Measurements from ENCODE around the gene NTRK2. TPM values are rescaled to one million over a fixed set of nuclear protein-coding genes. Genes with fewer than 3 reads are reported as not detected.

The NTRK2 gene
- total RNA-seq, 2 experiments from 2014 or later = 0.02 TPM; not detected in 1

DNA sequence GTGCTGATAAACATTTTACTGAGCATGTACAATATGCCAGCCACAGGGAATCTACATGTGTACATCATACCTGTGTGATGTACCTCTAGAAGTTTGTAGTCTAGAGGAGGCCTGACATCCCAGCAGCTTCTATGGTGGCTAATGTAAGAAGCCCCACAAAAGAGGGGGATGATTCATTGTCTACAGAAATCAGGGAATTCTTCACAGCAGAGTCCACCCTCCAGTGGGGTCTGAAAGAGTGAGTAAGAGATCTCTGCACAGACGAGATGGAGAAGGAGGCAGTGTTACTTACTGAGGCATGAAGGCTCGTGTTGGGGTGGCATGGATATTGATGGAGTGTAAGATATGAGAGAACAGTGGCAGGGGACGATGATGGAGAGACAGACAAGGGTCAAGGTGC, 103.0 kb downstream of the NTRK2 start:
- no peak for DNase-seq
- Mint-ChIP-seq H3K36me3 (no peaks in the 10 kb centered on the region), H3K27me3 (peaks cover 11% of the 10 kb centered on the region), H3K4me3 (no peak overlapping the region), H3K4me1 (no peaks in the 10 kb centered on the region), H3K27ac (no peak overlapping the region), H3K9me3 (no peaks in the 10 kb centered on the region)

DNA sequence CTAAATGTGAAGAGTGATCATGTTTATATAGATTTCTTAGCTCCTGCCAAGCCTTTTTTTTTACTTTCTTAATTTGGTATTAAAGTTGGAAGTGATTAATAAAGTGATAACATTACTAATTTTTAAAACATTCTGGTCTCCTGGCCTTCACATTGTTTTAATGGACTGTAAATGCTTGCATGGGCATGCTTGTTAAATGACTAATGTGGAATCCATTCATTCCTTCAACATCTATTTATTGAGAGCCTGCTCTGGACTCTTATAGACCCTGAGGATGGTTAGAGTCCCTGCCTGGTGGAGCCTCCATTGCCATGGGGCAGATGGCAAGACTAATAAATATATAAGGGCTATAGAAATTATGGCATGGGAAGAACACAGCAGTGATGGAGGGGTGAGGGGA, 103.5 kb downstream of the NTRK2 start:
- no peaks in the 10 kb centered on the region for H3K9me3 Mint-ChIP-seq
- no peaks in the 10 kb centered on the region for H3K4me1 Mint-ChIP-seq
- H3K27me3 Mint-ChIP-seq = peaks cover 11% of the 10 kb centered on the region
- H3K27ac Mint-ChIP-seq = no peak overlapping the region
- H3K4me3 Mint-ChIP-seq = no peak overlapping the region
- DNase-seq = no peak
- H3K36me3 Mint-ChIP-seq = no peaks in the 10 kb centered on the region

DNA sequence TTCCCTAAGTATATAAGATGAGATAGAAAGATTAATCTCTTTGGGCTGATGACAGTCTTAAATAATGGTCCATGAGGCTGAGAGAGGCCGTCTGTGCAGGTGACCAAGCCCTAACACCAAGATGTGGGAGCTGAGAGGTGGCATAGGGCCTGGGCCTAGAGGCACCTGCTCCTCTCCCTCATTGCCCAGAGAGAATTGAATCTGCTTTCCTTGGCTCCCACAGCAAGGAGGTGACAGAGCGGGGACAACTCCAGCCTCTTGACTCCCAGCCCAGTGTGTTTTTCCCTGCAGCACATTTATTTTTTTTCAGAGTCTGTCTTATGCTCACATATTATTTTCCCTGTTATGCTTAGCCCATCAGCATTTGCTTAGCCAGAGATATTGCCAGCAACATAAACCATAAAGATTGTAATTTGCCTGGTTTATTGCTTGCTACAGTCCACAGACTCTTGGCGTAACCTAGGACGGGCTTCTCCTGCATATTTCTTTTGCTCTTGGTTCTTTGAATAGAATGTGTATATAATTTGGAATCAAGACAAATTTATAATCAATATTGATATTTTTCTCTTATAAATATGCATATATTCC, 105.6 kb downstream of the NTRK2 start:
- H3K27me3 Mint-ChIP-seq = peaks cover 7% of the 10 kb centered on the region
- no peak overlapping the region for H3K27ac Mint-ChIP-seq
- no peaks in the 10 kb centered on the region for H3K9me3 Mint-ChIP-seq
- H3K4me1 Mint-ChIP-seq = no peaks in the 10 kb centered on the region
- no peak overlapping the region for H3K4me3 Mint-ChIP-seq
- DNase-seq = no peak
- H3K36me3 Mint-ChIP-seq = no peaks in the 10 kb centered on the region

DNA sequence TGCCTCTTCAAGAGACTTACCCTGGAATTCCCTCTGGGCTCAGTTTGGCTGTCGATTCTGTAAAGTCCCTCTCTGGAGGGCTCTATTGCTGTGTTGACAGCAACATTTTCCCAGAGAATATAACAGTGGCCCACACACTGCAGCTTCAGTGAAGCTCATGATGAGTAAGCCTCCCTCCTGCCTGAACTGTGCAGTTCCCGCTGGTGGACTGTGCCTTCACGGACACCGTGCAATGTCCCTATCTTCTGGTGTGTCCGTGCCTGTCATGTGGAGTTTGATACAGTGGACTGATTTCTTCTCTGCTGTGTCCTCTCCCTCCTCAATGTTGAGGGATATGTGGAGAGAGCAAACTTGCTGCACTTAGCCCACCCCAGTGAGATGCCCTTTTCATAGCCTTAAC, 109.0 kb downstream of the NTRK2 start:
- Mint-ChIP-seq H3K4me3 (no peak overlapping the region), H3K9me3 (no peaks in the 10 kb centered on the region)

DNA sequence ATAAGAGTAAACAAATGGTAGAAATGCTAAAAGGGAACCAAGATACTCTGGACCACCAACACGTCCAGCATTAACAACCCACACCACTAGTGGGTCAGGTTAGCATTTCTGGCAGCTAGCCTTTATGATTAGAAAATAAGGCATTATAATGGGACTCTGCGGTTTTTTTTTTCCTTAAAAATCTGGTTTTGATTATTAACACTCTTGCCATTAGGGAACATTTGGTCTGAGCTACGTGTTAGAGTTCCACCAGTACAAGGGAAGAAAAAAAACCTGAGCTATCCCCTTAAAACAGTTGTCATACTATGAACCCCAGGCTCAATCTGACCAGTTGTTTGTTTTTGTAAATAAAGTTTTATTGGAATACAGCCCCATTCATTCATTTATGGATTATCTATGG, 110.4 kb downstream of the NTRK2 start:
- no peak overlapping the region for H3K27ac Mint-ChIP-seq
- no peaks in the 10 kb centered on the region for H3K9me3 Mint-ChIP-seq
- H3K4me3 Mint-ChIP-seq = no peak overlapping the region
- no peaks in the 10 kb centered on the region for H3K36me3 Mint-ChIP-seq
- no peak for DNase-seq
- H3K27me3 Mint-ChIP-seq = peaks cover 23% of the 10 kb centered on the region
- no peaks in the 10 kb centered on the region for H3K4me1 Mint-ChIP-seq

More for the DNA sequence above, 109.0 kb downstream of the NTRK2 start:
- H3K27ac Mint-ChIP-seq = no peak overlapping the region
- DNase-seq = no peak
- no peaks in the 10 kb centered on the region for H3K4me1 Mint-ChIP-seq
- H3K27me3 Mint-ChIP-seq = peaks cover 19% of the 10 kb centered on the region
- H3K36me3 Mint-ChIP-seq = no peaks in the 10 kb centered on the region

DNA sequence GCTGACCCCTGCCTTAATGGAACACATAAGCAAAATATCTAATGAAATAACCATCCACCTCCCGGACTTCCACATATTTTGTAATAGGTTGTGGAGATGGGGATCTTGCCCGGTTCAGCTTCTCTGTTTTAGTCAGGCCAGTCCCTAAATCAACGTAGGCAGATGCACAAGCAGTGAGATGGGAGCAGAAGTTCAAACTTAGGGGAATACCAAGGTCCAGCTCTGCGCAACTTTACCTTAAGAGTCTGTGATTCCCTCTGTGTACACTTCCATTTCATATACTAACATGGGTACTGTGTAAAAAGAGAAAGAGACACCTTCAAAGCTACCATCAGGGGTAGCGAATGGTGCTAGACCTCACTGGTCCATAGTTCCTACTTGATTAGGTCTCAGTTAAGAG, 110.9 kb downstream of the NTRK2 start:
- H3K4me3 Mint-ChIP-seq = no peak overlapping the region
- DNase-seq = no peak
- H3K36me3 Mint-ChIP-seq = no peaks in the 10 kb centered on the region
- H3K4me1 Mint-ChIP-seq = no peaks in the 10 kb centered on the region
- H3K27me3 Mint-ChIP-seq = peaks cover 19% of the 10 kb centered on the region
- no peak overlapping the region for H3K27ac Mint-ChIP-seq
- no peaks in the 10 kb centered on the region for H3K9me3 Mint-ChIP-seq

DNA sequence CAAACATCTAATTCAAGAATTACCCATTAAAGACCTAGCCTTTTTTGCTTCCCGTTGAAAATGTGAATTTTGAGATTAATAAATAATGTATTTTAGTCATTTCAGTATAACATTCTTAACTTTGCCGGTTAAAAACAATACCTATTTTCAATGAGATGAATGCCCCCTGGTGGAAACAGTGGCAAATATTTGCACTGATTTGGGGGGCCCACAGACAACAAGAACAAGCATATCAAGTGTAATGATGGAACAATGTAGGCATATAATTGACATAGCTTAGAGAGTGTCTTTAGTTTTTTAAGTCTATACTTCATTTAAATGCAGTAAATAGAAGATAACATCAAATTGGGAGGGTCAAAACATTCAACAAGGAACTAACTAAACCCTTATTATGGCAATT, 111.9 kb downstream of the NTRK2 start:
- Mint-ChIP-seq H3K36me3 (no peaks in the 10 kb centered on the region), H3K9me3 (no peaks in the 10 kb centered on the region), H3K4me1 (no peaks in the 10 kb centered on the region), H3K4me3 (no peak overlapping the region), H3K27ac (no peak overlapping the region), H3K27me3 (peaks cover 19% of the 10 kb centered on the region)
- DNase-seq = no peak

DNA sequence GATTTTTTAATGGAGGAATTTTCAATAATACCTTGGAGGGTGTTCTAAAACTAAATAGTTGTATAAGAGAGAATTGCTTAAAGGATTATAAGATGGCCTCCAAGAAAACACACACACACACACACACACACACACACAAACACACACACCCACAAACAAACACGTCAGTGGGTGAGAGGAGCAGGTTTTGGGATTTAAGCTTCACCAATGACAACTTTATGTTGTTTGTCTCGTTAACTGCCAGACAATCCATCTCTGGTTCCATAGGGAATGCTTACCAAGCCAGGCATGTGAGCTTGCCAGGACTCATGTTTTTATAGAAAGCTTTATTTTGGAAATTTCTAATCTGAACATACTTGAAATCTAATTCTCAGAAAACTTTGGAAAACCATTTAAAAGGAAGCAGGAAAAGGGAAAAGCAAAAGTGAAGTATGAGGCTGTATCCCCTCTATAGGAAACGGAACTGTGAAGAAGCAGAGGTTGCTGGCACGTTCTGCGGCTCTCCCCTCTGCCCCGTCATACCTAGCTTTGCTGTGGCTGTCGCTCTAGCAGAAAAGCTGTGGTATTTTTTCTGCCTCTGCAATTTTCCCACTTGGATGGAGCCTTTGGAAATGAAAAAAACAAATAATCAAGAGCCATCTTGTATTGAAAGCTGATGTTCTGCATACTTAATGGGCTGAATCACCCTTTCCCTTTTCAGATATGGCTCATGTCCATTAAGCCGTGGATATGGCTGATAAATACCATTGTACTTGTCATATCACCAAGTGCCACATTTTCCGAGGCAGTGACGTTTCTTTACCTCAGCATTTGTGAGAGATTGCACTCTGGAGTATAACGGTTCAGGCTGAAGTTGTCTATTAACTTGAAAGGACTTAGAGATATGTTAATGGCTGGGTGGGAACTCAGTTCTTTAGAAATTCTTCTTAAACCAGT, 112.7 kb downstream of the NTRK2 start:
- H3K4me1 Mint-ChIP-seq = no peaks in the 10 kb centered on the region
- no peak overlapping the region for H3K4me3 Mint-ChIP-seq
- H3K27ac Mint-ChIP-seq = no peak overlapping the region
- no peaks in the 10 kb centered on the region for H3K9me3 Mint-ChIP-seq
- H3K36me3 Mint-ChIP-seq = no peaks in the 10 kb centered on the region
- DNase-seq = no peak
- H3K27me3 Mint-ChIP-seq = peaks cover 16% of the 10 kb centered on the region

DNA sequence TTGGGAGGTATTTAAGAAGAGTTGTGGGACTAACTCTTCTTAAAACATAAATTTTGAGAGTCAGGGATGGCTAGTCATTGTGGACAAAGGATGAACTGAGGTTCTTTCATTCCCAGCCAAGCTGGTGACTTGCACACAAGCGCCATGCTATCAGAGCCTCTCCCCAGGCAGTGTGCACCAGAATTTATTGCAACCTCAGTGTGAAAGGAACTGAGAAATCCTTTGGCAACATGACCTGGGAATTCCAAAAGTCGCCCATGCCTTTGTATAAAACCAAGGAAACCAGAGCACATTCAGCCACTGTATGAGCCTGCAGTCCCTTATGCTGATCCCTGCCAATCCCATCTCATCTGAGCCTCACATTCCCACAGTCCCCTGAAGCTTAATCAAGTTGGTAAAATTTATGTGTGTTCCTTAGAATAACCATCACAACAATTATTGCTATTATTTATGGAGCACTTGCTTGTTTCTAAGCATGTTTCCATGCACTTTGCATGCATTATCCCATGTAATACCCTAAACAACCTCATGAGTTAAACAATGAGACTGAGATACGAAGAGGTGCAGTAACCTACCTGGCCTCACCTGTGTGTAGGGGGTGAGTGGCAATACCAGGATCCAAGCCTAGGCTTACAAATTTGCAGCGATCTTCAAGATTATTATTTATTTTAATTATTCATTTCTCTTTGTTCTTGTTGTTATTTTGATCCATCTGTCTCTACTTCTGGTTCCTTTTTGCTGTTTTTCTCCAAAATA, 116.4 kb downstream of the NTRK2 start:
- H3K27me3 Mint-ChIP-seq = peaks cover 7% of the 10 kb centered on the region
- DNase-seq = no peak
- H3K36me3 Mint-ChIP-seq = no peaks in the 10 kb centered on the region
- H3K27ac Mint-ChIP-seq = no peak overlapping the region
- H3K4me1 Mint-ChIP-seq = no peaks in the 10 kb centered on the region
- H3K4me3 Mint-ChIP-seq = no peak overlapping the region
- H3K9me3 Mint-ChIP-seq = no peaks in the 10 kb centered on the region

DNA sequence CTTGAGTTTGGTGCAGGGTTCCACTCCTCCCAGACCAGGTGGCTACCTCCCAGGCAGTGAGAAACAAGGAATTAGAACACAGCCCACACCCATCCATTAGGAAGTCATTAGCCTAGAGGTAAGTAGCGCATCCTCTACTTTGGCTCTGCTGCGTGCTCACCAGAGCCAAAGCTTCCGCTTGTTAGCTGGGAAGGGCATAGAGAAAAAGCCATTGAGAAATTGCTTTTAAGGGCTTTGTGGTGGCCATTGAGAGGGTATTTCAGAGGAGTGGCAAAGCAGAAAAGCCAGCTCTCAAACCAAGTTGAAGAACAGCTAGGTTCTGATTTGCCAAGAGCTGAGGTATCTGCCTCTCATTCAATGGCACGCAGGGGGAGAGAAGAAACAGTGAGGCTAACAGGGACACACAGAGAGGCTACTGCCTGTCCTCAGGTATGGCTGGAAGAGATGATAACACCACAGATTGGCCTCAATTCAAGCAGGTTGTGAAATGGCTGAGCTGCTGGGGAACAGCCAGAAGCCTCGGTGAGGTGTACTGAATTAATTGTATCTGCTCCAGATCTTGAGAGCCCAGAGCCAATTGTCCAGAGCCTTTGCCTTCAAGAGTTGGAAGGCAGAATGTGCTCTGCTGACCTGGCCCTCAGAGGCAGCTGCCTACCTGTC, 119.4 kb downstream of the NTRK2 start:
- Mint-ChIP-seq H3K9me3 (no peaks in the 10 kb centered on the region), H3K27me3 (no peaks in the 10 kb centered on the region), H3K36me3 (no peaks in the 10 kb centered on the region), H3K4me3 (no peak overlapping the region), H3K4me1 (no peaks in the 10 kb centered on the region), H3K27ac (no peak overlapping the region)
- no peak for DNase-seq

DNA sequence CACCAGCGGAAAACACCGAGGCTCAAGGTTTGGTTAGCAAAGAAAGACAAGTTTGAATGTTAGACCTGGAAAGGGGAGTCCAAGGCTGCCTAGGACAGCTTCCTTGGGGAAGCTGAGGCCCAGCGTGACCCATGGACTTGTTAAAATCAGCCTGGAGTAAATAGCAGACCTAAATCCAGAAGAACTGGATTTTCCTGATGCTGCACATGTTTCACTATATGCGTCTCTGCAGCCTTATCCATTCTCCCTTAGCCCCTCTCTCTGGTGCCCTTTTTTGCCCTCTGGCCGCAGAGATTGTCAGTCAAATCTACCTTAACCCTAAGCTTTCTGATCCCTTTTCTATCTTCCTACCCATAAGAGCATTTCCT, 119.9 kb downstream of the NTRK2 start:
- Mint-ChIP-seq H3K4me1 (no peaks in the 10 kb centered on the region), H3K4me3 (no peak overlapping the region), H3K9me3 (no peaks in the 10 kb centered on the region), H3K27ac (no peak overlapping the region), H3K36me3 (no peaks in the 10 kb centered on the region), H3K27me3 (no peaks in the 10 kb centered on the region)
- no peak for DNase-seq

DNA sequence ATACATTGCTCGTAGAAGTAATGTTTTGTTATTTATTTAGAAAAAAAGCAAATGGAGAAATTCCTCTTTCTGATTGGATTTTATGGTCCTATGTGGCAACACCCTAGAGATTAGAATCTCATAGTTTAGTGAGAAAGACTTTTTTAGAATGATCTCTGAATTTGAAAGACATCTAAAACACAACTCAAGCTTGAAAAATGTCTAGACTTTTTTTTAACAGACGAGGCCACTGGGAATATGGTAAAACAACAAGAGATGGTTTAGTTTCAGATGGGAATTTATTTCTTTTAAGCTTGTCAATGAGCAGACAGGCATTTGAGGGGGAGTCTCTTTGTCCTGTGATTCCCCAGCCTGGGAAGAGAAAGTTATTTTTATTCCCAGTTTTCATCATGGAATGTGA, 122.1 kb downstream of the NTRK2 start:
- Mint-ChIP-seq H3K4me3 (no peak overlapping the region), H3K27ac (no peak overlapping the region), H3K36me3 (no peaks in the 10 kb centered on the region), H3K27me3 (no peaks in the 10 kb centered on the region), H3K4me1 (no peaks in the 10 kb centered on the region), H3K9me3 (no peaks in the 10 kb centered on the region)
- DNase-seq = no peak

DNA sequence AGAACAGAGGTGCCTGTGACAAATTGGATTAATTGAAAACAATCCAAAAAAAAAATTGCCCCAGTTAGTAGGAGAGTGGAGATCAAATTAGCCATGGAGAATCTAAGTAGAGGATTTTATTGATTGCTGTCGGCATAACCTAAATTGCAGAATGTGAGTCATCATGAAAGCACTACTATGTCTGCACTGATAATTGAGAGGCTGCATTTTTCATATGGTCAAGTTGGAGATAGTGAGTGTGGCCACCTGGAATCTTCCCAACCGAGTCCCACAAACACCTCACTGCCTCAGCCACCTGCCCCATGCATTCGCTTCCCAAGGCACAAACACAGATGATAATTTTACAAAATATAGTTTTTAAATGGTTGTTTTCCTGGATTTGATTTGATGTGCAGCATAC, 123.7 kb downstream of the NTRK2 start:
- Mint-ChIP-seq H3K4me3 (no peak overlapping the region), H3K27me3 (no peaks in the 10 kb centered on the region), H3K27ac (no peak overlapping the region), H3K4me1 (no peaks in the 10 kb centered on the region), H3K9me3 (no peaks in the 10 kb centered on the region), H3K36me3 (no peaks in the 10 kb centered on the region)
- DNase-seq = no peak

DNA sequence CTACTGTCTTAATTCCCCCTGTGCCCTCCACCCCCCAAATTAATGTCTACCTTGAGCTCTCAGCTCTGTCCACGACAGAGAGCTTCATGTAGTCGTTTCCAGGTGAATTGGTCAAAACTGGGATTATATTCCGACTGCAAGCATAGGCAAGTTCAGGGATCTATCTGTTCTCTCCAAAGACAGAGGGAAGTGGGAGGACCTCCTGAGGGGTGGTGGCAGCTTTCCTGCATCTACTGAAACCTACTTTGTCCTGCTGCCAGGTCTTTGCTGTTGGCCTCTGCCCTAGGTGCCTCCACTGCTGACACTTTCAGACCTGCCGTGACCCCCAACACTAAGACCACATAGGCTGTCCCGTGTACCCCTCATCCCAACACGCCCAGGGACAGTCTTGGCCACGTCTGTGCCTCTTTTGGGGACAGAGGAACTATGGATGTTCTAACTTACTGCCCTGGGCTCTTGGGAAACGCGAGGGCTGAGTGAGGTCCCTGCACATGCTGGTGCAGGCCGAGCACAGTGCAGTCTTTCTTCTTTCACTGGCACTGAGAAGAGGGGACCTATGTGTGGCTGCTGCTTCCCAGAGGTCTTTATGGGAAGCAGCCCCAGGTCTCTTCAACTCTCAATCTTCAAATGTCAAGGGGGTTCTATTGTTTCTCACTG, 125.6 kb downstream of the NTRK2 start:
- H3K36me3 Mint-ChIP-seq = no peaks in the 10 kb centered on the region
- no peak for DNase-seq
- H3K4me1 Mint-ChIP-seq = no peaks in the 10 kb centered on the region
- H3K4me3 Mint-ChIP-seq = no peak overlapping the region
- H3K27me3 Mint-ChIP-seq = no peaks in the 10 kb centered on the region
- H3K9me3 Mint-ChIP-seq = no peaks in the 10 kb centered on the region
- no peak overlapping the region for H3K27ac Mint-ChIP-seq

DNA sequence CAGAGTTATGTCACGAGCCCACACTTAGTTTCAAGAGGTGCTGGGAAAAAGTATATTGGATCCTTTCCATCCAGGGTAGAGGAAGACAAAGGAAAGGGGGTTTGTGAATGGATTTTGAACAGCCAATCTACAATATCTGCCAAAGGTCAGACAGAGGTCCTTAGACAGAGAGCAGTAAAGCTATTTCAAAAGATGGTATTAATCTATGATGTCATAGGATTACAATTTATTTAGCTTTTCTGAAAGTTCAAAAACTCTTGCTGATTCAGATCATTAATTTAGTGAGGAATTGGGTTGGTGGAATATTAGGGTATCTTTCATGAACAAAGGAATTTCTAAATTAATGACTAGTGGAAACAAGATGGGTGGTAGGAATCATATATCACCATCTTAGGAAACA, 126.9 kb downstream of the NTRK2 start:
- Mint-ChIP-seq H3K27me3 (no peaks in the 10 kb centered on the region), H3K27ac (no peak overlapping the region), H3K36me3 (no peaks in the 10 kb centered on the region), H3K4me1 (no peaks in the 10 kb centered on the region), H3K4me3 (no peak overlapping the region), H3K9me3 (no peaks in the 10 kb centered on the region)
- no peak for DNase-seq
